ENCODE data around the gene ZFP14. TPM values are rescaled to one million over a fixed set of nuclear protein-coding genes. Genes with fewer than 3 reads are reported as not detected.
"Not testable (repeated sequence)": the region's sequence is repeated elsewhere in the genome, so short reads cannot be mapped to it uniquely, and the experiment has no call there.

ZFP14 gene
- total RNA-seq, 4 donors from 2014 or later = 1.4 to 10.4 (median 3.2) TPM

DNA sequence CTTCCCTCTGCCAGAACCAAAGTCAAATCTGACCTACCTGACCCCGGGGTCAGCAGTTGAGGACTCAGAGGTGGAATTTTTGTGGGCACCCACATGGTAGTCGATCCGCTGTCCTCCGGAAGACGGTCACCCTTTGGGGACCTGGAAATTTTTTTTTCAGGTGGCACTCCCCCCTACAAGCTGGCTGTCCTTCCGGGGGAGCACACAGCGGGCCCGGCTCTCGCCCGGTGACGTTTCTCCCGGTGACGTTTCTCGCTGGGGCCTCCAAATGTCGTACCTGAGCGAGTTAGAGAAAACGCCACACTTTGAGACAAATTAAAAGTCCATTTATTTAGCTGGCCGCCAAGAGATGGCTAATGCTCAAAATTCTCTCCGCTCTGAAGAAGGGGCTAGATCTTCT is 48.8 kb downstream of the ZFP14 start:
- TF ChIP-seq, protein P1, sequence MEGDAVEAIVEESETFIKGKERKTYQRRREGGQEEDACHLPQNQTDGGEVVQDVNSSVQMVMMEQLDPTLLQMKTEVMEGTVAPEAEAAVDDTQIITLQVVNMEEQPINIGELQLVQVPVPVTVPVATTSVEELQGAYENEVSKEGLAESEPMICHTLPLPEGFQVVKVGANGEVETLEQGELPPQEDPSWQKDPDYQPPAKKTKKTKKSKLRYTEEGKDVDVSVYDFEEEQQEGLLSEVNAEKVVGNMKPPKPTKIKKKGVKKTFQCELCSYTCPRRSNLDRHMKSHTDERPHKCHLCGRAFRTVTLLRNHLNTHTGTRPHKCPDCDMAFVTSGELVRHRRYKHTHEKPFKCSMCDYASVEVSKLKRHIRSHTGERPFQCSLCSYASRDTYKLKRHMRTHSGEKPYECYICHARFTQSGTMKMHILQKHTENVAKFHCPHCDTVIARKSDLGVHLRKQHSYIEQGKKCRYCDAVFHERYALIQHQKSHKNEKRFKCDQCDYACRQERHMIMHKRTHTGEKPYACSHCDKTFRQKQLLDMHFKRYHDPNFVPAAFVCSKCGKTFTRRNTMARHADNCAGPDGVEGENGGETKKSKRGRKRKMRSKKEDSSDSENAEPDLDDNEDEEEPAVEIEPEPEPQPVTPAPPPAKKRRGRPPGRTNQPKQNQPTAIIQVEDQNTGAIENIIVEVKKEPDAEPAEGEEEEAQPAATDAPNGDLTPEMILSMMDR (IDR thresholded peaks at IDR 0.05) = no peak

DNA sequence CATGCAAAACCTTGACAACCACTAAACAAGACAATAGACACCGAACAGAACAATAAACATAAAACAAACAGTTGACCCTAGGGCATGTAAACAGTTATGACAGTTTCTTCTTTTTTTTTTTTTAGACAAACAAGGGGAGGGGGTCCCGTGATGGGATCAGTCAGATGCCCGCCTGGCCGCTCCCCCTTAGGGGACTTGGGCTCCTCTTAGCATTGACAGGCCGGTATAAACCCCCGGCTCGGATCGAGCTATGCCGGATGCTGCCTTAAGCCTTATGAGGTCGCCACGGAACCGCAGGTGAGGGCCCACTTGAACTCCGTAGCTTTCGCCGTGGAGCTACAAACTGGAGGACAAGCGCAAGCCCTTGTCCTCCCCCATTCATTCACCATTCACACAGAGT is 49.5 kb downstream of the ZFP14 start:
- ATAC-seq (ENCODE audit: low FRiP score); DNase-seq (ENCODE audit: low spot score): not testable (repeated sequence)

More for the DNA sequence above, 48.8 kb downstream of the ZFP14 start:
- no peak for DNase-seq (ENCODE audit: low spot score)
- ATAC-seq (ENCODE audit: low FRiP score) = no peak

DNA sequence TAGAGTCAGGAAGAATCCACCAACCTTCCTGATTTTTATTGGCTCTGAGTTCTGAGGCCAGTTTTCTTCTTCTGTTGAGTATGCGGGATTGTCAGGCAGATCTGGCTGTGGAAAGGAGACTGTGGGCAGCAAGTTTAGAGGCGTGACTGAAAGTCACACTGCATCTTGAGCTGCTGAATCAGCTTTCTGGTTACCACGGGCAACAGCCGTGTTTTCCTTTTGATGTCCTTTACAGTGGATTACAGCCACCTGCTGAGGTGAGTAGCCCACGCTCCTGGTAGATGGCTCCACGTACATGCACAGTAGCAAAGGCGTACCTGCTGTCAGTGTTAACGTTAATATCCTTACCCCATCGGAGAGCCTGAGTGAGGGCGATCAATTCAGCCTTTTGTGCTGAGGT is 52.4 kb downstream of the ZFP14 start:
- not testable (repeated sequence) for ATAC-seq (ENCODE audit: low FRiP score); DNase-seq (ENCODE audit: low spot score)

DNA sequence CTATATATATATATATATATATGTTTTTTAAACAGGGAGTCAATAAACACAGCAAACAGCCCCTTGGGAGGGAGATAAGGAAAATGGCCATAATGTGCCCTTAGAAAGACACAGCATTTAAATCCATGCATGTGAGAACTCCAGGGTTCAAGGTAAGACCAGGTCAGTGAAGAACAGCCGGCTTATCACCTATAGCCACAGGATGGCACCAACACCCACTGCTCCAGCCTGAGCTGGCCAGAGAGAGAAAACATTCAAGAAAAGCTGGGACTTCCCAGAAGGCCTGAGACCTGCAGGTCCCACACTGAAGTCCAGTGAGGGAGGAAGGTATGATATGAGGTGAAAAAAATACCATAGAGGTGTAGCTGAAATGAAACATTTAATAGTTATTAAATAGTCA is 63.8 kb downstream of the ZFP14 start:
- ATAC-seq (ENCODE audit: low FRiP score); DNase-seq (ENCODE audit: low spot score): not testable (repeated sequence)

DNA sequence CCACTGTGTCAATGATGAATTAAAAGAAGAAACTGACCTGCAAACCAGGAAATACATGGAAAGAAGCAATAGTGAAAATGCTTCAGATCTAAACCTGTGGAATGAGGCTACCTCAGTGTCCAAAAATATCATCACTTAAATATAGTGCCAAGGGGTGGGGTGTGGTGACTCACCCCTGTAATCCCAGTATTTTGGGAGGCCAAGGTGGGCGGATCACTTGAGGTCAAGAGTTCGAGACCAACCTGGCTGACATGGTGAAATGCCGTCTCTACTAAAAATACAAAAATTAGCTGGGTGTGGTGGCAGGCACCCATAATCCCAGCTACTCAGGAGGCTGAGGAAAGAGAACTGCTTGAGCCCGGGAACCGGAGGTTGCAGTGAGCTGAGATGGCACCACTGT is 64.9 kb downstream of the ZFP14 start:
- ATAC-seq (ENCODE audit: low FRiP score); DNase-seq (ENCODE audit: low spot score): not testable (repeated sequence)

DNA sequence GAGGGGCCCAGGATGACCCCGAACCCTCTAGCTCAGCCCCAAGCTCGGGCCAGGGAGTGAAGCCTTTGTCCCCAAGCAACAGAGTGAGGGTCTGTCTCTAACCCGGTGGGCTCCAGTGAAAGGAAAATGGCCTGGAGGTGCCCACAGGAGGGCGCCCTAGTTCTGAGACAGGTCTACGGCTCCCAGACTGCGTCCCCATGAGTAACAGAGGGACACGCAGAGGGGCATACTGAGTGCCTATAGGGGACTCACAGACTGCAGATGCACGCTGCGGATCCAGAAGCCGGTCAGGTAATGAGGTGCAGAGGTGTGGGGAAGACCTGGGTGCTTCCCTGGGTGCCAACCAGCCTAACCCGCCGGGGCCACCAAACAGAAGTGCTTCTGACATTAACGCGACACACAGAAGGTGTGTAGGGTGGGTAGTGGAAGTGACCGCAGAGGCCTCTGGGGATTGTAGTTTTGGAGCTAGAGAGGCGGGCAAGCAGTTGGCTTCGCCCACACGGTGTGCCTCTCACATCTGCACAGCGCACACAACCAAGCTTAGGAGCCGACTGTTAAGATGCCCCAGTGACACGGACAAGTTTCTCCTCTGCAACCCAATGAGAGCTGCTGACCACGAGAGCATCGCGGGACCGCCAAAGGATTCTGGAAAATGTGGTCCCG is 67.8 kb downstream of the ZFP14 start:
- DNase-seq (ENCODE audit: low spot score); ATAC-seq (ENCODE audit: low FRiP score): not testable (repeated sequence)

DNA sequence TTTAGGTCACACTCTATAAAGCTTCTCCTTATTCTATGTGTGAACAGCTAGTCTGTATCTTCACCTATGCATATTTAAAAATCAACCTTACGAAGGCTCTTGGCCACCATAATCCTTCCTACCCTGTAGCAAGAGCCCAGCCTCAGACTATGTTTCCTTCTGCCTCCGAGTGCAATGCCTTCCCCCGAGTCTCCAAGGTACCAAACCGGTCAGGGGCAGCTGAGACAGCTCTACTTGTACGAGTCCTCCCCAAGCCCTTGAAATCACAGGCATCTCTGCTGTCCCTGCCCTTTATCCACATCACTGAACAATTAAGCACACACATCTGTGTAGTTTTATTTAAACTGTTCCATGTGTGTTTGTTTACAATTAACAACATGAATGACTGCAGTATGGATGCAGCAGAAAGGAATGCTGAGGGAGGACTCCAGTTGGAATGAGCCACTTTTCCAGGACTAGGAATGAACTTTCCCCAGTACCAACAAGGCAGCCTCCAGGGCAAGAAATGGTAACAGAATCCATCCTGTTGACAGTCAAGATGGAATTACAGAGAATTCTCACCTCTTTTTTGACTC is 68.5 kb downstream of the ZFP14 start:
- ATAC-seq (ENCODE audit: low FRiP score); DNase-seq (ENCODE audit: low spot score): not testable (repeated sequence)

DNA sequence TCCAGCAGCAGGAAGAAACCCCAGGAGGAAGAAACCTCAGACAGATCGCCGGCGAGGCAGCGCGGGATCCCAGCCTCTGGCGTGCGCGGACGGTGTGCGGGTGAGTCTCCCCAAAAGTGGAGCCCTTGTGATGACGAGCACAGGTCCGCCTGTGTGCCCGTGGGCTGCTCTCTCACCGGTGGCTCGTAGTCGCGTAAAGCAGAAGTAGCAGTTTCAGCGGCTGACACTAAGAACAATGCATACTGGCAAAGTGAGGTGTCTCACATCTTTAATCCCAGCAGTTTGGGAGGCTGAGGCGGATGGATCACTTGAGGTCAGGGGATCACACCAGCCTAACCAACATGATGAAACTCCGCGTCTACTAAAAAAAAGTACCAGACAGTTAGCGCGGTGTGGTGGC is 69.2 kb downstream of the ZFP14 start:
- not testable (repeated sequence) for DNase-seq (ENCODE audit: low spot score); ATAC-seq (ENCODE audit: low FRiP score)

DNA sequence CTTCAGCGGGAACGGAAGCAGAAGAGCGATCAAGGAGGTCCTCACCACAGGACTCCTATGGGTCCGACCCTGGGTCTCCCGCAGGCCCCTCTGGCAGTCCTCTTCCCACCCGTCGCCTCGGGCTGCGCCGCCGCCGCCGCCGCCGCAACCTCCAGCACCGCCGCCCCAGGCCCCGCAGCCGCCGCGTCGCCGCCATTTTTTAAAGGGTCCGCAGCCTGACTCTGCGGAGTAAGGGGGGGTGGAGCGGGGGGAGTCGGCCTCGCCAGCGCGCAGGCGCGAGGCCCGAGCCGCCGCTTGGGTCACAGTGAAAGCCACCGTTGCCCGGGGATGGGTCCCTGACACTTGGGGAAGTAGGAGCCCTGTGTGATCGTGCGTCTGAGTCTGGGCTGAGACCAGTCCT is 69.7 kb downstream of the ZFP14 start:
- not testable (repeated sequence) for ATAC-seq (ENCODE audit: low FRiP score); DNase-seq (ENCODE audit: low spot score)

DNA sequence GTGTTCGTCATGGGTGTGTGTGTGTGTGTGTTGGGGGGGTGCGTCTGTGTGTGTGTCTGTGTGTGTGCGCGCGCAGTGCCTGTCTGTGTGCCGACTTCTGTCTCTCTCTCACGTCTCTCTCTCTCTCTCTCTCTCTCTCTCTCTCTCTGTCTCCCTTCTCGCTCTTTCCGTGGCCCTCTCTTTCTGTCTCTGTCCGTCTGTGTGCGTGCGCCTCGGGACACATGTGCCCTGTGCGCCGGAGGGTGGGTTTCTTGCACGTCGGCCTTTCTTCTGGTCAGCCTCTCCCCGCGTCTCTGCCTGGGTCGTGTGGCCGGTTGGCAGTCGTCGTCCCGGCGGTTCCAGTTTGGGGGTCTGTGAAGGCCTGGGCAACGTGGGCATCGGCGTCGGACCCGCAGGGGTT is 86.7 kb downstream of the ZFP14 start:
- ATAC-seq (ENCODE audit: low FRiP score); DNase-seq (ENCODE audit: low spot score): not testable (repeated sequence)

Other genes starting within 250 kb of the ZFP14 start
- gene CAPNS1, start 239.1 kb downstream of the ZFP14 start, total RNA-seq = 100 to 1,000 TPM; 211 to 263 (median 246) TPM
- 10 to 100 TPM; 25.1 to 60.3 (median 43.9) TPM for gene COX7A1, start 226.8 kb downstream of the ZFP14 start, total RNA-seq
- 1 to 10 TPM; 4.3 to 8.5 (median 6.0) TPM for gene ZNF565, start 164.5 kb downstream of the ZFP14 start, total RNA-seq
- 10 to 100 TPM; 45.6 to 89.0 (median 61.2) TPM for gene ZNF146, start 164.1 kb downstream of the ZFP14 start, total RNA-seq
- 1 to 10 TPM; 2.9 to 5.6 (median 4.0) TPM for gene ZFP82, start 39.4 kb upstream of the ZFP14 start, total RNA-seq
- gene ZNF566, start 110.4 kb upstream of the ZFP14 start, total RNA-seq = 10 to 100 TPM in 3 of 4 donors, 1 to 10 TPM in 1; 8.1 to 22.7 (median 12.2) TPM
- gene ZNF260, start 149.1 kb upstream of the ZFP14 start, total RNA-seq = 10 to 100 TPM in 2 of 4 donors, 1 to 10 TPM in 2; 5.3 to 31.5 (median 9.1) TPM
- 10 to 100 TPM in 2 of 4 donors, 1 to 10 TPM in 2; 9.8 to 17.1 (median 11.9) TPM for gene ZNF529, start 194.1 kb upstream of the ZFP14 start, total RNA-seq
- 1 to 10 TPM in 3 of 4 donors, under 1 TPM in 1; 0.79 to 5.0 (median 4.3) TPM for gene ZNF382, start 226.1 kb upstream of the ZFP14 start, total RNA-seq

Data from omental fat pad (tissue), 4 donors.